AG04449 (cell line): ENCODE results near the gene RFC5.
"Not testable (repeated sequence)": the region's sequence is repeated elsewhere in the genome, so short reads cannot be mapped to it uniquely, and the experiment has no call there.

Source experiments
- CTCF ChIA-PET: fragments of 350-600 bp; formaldehyde crosslinking; extraction: SDS; loops from one replicate; lab custom pipeline; 2021; ENCODE audit warnings: antibody characterized with exemption; lab: Yijun Ruan, JAX
- POLR2A ChIA-PET: fragments of 400-600, 350-600 bp; formaldehyde crosslinking; extraction: SDS; loops from one replicate; lab custom pipeline; 2020; ENCODE audit warnings: antibody characterized with exemption, inconsistent platforms; lab: Yijun Ruan, JAX
- DNase-seq: peaks from one replicate; pipeline ENCODE4 v3.0.0-alpha.2; 2010; ENCODE audit warnings: low read depth, low spot score
- H3K4me3 ChIP-seq: 2 replicates; pipeline ENCODE4 v1.5.1; 2011; ENCODE audit warnings: low read depth, mild to moderate bottlenecking, control low read depth, low read length
- TF ChIP-seq, protein P1 (sequence below): IDR thresholded peaks from one replicate; pipeline ENCODE4 v1.5.1; 2011; ENCODE audit warnings: mild to moderate bottlenecking, moderate library complexity, low read length, control low read depth, inconsistent platforms; ENCODE audit not compliant: insufficient read depth; ENCODE audit errors: missing control alignments

The RFC5 gene

DNA sequence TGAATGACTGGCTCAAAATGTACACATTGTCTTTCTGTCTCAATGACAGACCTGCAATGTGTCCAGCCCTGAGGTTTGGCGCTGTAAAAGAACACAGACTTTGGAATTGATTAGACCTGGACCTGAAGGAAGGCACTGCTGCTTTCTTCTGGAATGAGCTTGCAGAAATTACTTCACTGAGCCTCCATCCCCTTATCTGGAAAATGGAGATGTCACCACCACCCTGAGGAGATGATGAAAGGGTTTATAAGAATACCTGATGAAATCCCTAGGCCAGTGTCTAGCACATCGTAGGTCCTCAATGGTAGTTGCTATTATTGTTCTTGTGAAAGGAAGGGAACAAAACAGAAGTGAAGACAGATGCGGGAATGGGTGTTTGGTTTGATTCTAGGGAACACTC lies 54.1 kb downstream of the RFC5 start:
- DNase-seq = no peak
- POLR2A ChIA-PET = no interaction called here
- H3K4me3 ChIP-seq = no peak overlapping the region
- CTCF ChIA-PET = interaction anchor here (1.7 kb wide), 1 partner anchor 195 kb away, joined by 4 read pairs; no protein-coding TSS in a partner anchor
- TF ChIP-seq, protein P1, sequence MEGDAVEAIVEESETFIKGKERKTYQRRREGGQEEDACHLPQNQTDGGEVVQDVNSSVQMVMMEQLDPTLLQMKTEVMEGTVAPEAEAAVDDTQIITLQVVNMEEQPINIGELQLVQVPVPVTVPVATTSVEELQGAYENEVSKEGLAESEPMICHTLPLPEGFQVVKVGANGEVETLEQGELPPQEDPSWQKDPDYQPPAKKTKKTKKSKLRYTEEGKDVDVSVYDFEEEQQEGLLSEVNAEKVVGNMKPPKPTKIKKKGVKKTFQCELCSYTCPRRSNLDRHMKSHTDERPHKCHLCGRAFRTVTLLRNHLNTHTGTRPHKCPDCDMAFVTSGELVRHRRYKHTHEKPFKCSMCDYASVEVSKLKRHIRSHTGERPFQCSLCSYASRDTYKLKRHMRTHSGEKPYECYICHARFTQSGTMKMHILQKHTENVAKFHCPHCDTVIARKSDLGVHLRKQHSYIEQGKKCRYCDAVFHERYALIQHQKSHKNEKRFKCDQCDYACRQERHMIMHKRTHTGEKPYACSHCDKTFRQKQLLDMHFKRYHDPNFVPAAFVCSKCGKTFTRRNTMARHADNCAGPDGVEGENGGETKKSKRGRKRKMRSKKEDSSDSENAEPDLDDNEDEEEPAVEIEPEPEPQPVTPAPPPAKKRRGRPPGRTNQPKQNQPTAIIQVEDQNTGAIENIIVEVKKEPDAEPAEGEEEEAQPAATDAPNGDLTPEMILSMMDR = no peak

DNA sequence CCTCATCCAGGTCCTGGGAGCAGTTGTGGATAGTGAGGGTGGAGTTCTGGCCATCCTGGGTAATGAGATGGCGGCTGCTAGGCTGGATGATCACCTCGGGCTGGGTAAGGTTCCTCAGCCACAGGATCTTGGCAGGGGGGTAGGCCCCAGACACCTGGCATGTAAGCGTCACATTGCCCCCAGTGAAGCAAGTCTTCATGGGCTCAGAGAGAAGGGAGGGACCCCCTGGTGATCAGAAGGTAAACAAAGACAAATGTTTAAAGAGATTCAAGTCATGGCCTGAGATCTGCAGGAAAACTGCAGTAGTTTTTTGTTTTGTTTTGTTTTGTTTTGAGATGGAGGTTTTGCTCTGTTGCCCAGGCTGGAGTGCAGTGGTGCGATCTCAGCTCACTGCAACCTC lies 57.3 kb downstream of the RFC5 start:
- CTCF ChIA-PET = no interaction called here
- POLR2A ChIA-PET = no interaction called here
- TF ChIP-seq, protein P1 = no peak
- DNase-seq = no peak
- no peak overlapping the region for H3K4me3 ChIP-seq

DNA sequence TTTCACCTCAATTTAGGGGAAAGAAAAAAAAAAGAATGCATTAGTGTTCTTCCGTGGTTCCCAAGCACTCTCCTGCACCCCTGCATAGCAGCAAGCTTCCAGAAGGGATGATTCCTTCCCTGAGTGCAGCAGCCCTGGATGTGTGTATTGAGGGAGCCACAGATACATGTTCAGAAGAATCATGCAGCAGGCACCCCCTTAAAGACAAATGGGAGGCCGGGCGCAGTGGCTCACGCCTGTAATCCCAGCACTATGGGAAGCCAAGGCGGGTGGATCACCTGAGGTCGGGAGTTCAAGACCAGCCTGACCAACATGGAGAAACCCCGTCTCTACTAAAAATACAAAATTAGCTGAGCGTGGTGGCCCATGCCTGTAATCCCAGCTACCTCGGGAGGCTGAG lies 65.0 kb downstream of the RFC5 start:
- H3K4me3 ChIP-seq, DNase-seq, POLR2A ChIA-PET, CTCF ChIA-PET: not testable (repeated sequence)
